ENCODE data around the gene CLDN6. TPM values are rescaled to one million over a fixed set of nuclear protein-coding genes. Genes with fewer than 3 reads are reported as not detected.

The CLDN6 gene
- total RNA-seq, 4 donors from 2014 or later, result not detected

DNA sequence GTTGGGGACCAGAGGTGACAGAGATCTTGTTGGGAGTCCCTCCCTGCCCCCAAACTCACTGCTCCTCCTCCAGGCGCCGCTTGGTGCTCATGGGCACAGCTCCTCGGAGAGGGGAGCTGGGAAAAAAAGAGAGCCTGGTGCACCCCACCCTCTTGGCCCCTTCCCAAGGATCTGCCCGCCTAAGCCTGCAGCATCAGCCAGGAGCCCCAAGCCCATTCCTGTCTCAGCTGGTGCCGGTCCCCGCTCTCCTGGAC lies 5.4 kb upstream of the CLDN6 start:
- peak in 1 of 2 donors; percentile 50 for TF ChIP-seq POLR2A (IDR thresholded peaks at IDR 0.05)
- TF ChIP-seq, protein P1, sequence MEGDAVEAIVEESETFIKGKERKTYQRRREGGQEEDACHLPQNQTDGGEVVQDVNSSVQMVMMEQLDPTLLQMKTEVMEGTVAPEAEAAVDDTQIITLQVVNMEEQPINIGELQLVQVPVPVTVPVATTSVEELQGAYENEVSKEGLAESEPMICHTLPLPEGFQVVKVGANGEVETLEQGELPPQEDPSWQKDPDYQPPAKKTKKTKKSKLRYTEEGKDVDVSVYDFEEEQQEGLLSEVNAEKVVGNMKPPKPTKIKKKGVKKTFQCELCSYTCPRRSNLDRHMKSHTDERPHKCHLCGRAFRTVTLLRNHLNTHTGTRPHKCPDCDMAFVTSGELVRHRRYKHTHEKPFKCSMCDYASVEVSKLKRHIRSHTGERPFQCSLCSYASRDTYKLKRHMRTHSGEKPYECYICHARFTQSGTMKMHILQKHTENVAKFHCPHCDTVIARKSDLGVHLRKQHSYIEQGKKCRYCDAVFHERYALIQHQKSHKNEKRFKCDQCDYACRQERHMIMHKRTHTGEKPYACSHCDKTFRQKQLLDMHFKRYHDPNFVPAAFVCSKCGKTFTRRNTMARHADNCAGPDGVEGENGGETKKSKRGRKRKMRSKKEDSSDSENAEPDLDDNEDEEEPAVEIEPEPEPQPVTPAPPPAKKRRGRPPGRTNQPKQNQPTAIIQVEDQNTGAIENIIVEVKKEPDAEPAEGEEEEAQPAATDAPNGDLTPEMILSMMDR (IDR thresholded peaks at IDR 0.05), result no peak
- DNase-seq, result peak in 1 of 2 donors; percentile 54
- no peaks in the 10 kb centered on the region for H3K9me3 ChIP-seq
- no peaks in the 10 kb centered on the region for H3K27me3 ChIP-seq
- WGBS, 2 donors, result 6 to 27% methylated on average over 2 to 6 of the region's 6 CpGs
- peaks cover 39 to 53% of the 10 kb centered on the region in 2 donors for H3K4me1 ChIP-seq
- peak overlapping the region in 2 of 3 donors; percentile 68 to 86 for H3K4me3 ChIP-seq (replicated peaks in 1 of 3)
- intact Hi-C loops (cut with DNase I), result no loop called here
- H3K36me3 ChIP-seq, result peaks cover 4 to 13% of the 10 kb centered on the region in 2 donors
- peak overlapping the region; percentile 82 to 98 (median 98) for H3K27ac ChIP-seq

DNA sequence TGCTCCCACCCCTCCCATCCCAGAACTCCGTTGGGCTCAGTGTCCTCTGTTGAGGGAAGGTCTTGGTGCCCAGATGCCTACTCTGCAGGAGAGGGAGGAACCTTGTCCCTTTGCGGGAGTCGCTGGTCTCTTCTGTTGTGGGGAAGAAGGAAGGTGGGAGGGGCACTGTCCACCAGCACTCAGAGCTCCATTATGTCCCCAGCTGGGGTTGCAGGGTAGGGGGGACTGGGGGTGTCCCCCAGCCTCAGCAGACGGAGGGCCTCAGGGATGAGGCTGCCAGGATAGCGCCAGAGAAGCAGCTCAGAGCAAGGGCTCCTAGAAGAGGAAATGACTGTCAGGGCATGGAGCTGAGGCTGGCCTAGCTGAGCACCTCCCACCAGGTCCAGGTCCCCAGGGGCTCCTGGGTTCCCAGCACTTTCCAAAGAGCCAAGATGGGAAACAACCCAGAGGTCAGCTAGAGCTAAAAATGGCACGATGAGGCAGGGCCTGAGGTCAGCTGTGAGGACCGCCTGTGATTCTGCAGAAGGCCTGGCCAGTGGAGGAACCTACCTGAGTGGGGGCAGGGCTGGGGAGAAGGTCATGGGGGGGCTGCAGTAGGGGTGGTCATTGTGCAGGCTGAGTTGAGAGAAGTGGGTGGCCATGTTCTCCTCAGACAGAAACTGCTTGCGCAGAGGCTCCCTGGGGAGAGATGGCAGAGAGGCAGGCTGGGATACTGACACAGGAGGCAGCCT lies 4.9 kb upstream of the CLDN6 start:
- TF ChIP-seq, protein P1 (IDR thresholded peaks at IDR 0.05), result no peak
- TF ChIP-seq POLR2A (IDR thresholded peaks at IDR 0.05), result no peak
- intact Hi-C loops (cut with DNase I), result no loop called here
- Histone ChIP-seq H3K4me1 (peaks cover 41 to 53% of the 10 kb centered on the region in 2 donors), H3K27me3 (no peaks in the 10 kb centered on the region), H3K36me3 (peaks cover 4 to 13% of the 10 kb centered on the region in 2 donors), H3K4me3 (replicated peaks in 1 of 3) (peak overlapping the region in 1 of 3 donors; percentile 68), H3K27ac (peak overlapping the region; percentile 82 to 98 (median 98)), H3K9me3 (no peaks in the 10 kb centered on the region)
- WGBS, 2 donors, result 50 to 56% methylated on average over 6 to 8 of the region's 8 CpGs
- DNase-seq, result no peak

DNA sequence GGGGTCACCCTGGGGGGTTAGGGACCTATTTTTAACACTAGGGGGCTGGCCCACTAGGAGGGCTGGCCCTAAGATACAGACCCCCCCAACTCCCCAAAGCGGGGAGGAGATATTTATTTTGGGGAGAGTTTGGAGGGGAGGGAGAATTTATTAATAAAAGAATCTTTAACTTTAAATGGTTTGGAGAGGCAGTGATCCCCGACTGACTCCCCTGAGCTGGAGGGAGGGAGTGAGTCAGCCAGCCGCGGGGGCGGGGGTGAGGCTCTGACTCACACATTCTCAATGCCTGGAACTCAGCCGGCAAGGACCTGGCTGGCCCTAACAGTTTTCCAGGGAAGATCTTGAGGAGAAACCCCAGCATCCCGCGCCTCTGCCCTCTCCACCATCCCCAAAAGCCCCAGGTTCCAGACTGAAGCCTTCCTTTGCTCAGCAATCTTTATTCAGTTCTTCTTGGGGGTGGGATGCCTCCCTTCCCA lies 4.3 kb upstream of the CLDN6 start:
- intact Hi-C loops (cut with DNase I), result no loop called here
- Histone ChIP-seq H3K27me3 (no peaks in the 10 kb centered on the region), H3K27ac (peak overlapping the region; percentile 82 to 98 (median 98)), H3K9me3 (no peaks in the 10 kb centered on the region), H3K4me3 (replicated peaks in 1 of 3) (peak overlapping the region in 1 of 3 donors; percentile 77), H3K36me3 (peaks cover 4 to 11% of the 10 kb centered on the region in 2 donors), H3K4me1 (peaks cover 41 to 51% of the 10 kb centered on the region in 2 donors)
- 10 to 21% methylated on average over 8 of the region's 8 CpGs for WGBS, 2 donors
- peak; percentile 97 for DNase-seq
- TF ChIP-seq, protein P1 (IDR thresholded peaks at IDR 0.05), result no peak
- TF ChIP-seq POLR2A (IDR thresholded peaks at IDR 0.05), result peak in 1 of 2 donors; percentile 30

DNA sequence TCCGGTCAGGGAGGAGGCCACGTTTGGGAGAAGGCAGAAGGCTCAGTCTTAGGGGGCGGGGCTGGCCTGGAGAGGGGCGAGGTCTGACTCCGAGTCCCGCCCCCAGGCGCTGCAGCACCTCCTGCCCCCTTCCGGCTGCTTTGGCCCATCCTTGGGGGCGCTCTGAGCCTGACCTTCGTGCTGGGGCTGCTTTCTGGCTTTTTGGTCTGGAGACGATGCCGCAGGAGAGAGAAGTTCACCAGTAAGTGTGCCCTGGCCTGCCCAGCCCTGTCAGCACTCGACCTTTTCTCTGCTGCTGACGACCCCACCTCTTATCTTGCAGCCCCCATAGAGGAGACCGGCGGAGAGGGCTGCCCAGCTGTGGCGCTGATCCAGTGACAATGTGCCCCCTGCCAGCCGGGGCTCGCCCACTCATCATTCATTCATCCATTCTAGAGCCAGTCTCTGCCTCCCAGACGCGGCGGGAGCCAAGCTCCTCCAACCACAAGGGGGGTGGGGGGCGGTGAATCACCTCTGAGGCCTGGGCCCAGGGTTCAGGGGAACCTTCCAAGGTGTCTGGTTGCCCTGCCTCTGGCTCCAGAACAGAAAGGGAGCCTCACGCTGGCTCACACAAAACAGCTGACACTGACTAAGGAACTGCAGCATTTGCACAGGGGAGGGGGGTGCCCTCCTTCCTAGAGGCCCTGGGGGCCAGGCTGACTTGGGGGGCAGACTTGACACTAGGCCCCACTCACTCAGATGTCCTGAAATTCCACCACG lies 3.6 kb upstream of the CLDN6 start:
- intact Hi-C loops (cut with DNase I), result no loop called here
- no peaks in the 10 kb centered on the region for H3K27me3 ChIP-seq
- DNase-seq, result peak; percentile 87 to 88
- WGBS, 2 donors, result 6 to 31% methylated on average over 17 to 19 of the region's 25 CpGs
- peak overlapping the region in 2 of 3 donors; percentile 77 to 78 for H3K4me3 ChIP-seq (replicated peaks in 1 of 3)
- no peaks in the 10 kb centered on the region for H3K9me3 ChIP-seq
- TF ChIP-seq, protein P1 (IDR thresholded peaks at IDR 0.05), result peak in 5 of 6 experiments; percentile 16 to 30 (median 17)
- peak in 1 of 2 donors; percentile 29 for TF ChIP-seq POLR2A (IDR thresholded peaks at IDR 0.05)
- peaks cover 3 to 5% of the 10 kb centered on the region in 2 donors for H3K36me3 ChIP-seq
- peak overlapping the region; percentile 82 to 98 (median 98) for H3K27ac ChIP-seq
- peaks cover 41 to 51% of the 10 kb centered on the region in 2 donors for H3K4me1 ChIP-seq

Measured in thyroid gland (tissue), 4 donors.